Measurements from ENCODE around the gene PPP2R2C.

DNA sequence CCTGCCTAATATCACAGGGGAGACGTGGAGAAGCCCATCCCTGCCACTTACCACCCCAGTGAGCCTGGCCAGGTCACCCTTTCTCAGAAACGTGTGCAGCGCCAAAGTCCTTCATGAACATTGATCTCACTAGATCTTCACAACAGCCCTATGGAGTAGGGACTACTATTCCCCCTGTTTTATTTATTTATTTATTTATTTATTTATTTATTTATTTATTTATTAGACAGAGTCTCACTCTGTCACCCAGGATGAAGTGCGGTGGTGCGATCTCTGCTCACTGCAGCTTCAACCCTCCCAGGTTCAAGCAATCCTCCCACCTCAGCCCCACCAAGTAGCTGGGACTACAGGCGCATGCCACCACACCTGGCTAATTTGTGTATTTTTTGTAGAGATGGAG is 61.8 kb downstream of the PPP2R2C start:
- no peak for TF ChIP-seq EZH2 (IDR thresholded peaks at IDR 0.05; ENCODE audit: borderline replicate concordance, low read depth, low read length, severe bottlenecking)
- TF ChIP-seq, protein P1, sequence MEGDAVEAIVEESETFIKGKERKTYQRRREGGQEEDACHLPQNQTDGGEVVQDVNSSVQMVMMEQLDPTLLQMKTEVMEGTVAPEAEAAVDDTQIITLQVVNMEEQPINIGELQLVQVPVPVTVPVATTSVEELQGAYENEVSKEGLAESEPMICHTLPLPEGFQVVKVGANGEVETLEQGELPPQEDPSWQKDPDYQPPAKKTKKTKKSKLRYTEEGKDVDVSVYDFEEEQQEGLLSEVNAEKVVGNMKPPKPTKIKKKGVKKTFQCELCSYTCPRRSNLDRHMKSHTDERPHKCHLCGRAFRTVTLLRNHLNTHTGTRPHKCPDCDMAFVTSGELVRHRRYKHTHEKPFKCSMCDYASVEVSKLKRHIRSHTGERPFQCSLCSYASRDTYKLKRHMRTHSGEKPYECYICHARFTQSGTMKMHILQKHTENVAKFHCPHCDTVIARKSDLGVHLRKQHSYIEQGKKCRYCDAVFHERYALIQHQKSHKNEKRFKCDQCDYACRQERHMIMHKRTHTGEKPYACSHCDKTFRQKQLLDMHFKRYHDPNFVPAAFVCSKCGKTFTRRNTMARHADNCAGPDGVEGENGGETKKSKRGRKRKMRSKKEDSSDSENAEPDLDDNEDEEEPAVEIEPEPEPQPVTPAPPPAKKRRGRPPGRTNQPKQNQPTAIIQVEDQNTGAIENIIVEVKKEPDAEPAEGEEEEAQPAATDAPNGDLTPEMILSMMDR (IDR thresholded peaks at IDR 0.05; ENCODE audit: borderline replicate concordance, extremely low read depth, low read length, poor library complexity, severe bottlenecking), result no peak
